SK-N-SH treated with all-trans-retinoic acid at 6 μM for 48 hours (cell line): ENCODE data around the gene MYO9B.
A peak's percentile ranks its signal among the peaks of the same experiment; 100 is the strongest.

Source experiments
- ATAC-seq: fragments of 200-7000 bp; cut with Tn5 transposase; 3 replicates; pipeline ENCODE4 v1.9.1; 2020; ENCODE audit warnings: mild to moderate bottlenecking, moderate library complexity
- ARNTL ChIP-seq: fragments of 450-650 bp; formaldehyde crosslinking; IDR thresholded peaks from 2 replicates; pipeline ENCODE4 v1.5.0; 2020; ENCODE audit warnings: low read depth, mild to moderate bottlenecking, moderate library complexity, borderline replicate concordance
- BACH2 ChIP-seq: fragments of 250-450 bp; sonication (Bioruptor Pico); IDR thresholded peaks from 2 replicates; pipeline ENCODE4 v1.9.0; 2021; ENCODE audit warnings: mild to moderate bottlenecking, borderline replicate concordance
- CSDC2 ChIP-seq: fragments of 250-450 bp; sonication (Bioruptor Pico); IDR thresholded peaks from 2 replicates; pipeline ENCODE4 v1.5.0; 2020; ENCODE audit warnings: mild to moderate bottlenecking, moderate library complexity
- CSRNP3 ChIP-seq: fragments of 250-450 bp; sonication (Bioruptor Pico); IDR thresholded peaks from 2 replicates; pipeline ENCODE4 v1.5.1; 2021; ENCODE audit warnings: mild to moderate bottlenecking, moderate library complexity
- ESRRG ChIP-seq: fragments of 250-450 bp; sonication (Bioruptor Pico); IDR thresholded peaks from 2 replicates; pipeline ENCODE4 v1.6.1; 2021; ENCODE audit warnings: mild to moderate bottlenecking
- GLIS3 ChIP-seq: fragments of 250-450 bp; sonication (Bioruptor Pico); IDR thresholded peaks from 2 replicates; pipeline ENCODE4 v1.5.0; 2020; ENCODE audit warnings: mild to moderate bottlenecking, moderate library complexity
- ISL1 ChIP-seq: fragments of 250-450 bp; sonication (Bioruptor Pico); IDR thresholded peaks from 2 replicates; pipeline ENCODE4 v2.1.2; 2022; ENCODE audit warnings: mild to moderate bottlenecking, moderate library complexity
- OSR1 ChIP-seq: fragments of 250-450 bp; sonication (Bioruptor Pico); IDR thresholded peaks from 2 replicates; pipeline ENCODE4 v1.8.0; 2022; ENCODE audit warnings: moderate library complexity, mild to moderate bottlenecking, inconsistent platforms
- PPARA ChIP-seq: fragments of 250-450 bp; sonication (Bioruptor Pico); IDR thresholded peaks from 2 replicates; pipeline ENCODE4 v1.5.0; 2020; ENCODE audit warnings: mild to moderate bottlenecking, borderline replicate concordance
- RARB ChIP-seq: fragments of 250-450 bp; sonication (Bioruptor Pico); IDR thresholded peaks from 2 replicates; pipeline ENCODE4 v1.8.0; 2021; ENCODE audit warnings: mild to moderate bottlenecking, moderate library complexity
- SNAI2 ChIP-seq: fragments of 250-450 bp; sonication (Bioruptor Pico); IDR thresholded peaks from 2 replicates; pipeline ENCODE4 v1.5.0; 2020; ENCODE audit warnings: mild to moderate bottlenecking, moderate library complexity
- TCF4 ChIP-seq: fragments of 250-450 bp; sonication (Bioruptor Pico); IDR thresholded peaks from 2 replicates; pipeline ENCODE4 v1.8.0; 2021; ENCODE audit warnings: mild to moderate bottlenecking, moderate library complexity, borderline replicate concordance
- TOX ChIP-seq: fragments of 250-450 bp; sonication (Bioruptor Pico); IDR thresholded peaks from 2 replicates; pipeline ENCODE4 v1.8.0; 2021; ENCODE audit warnings: mild to moderate bottlenecking, moderate library complexity, borderline replicate concordance
- TSHZ2 ChIP-seq: fragments of 250-450 bp; sonication (Bioruptor Pico); IDR thresholded peaks from 2 replicates; pipeline ENCODE4 v1.5.0; 2020; ENCODE audit warnings: mild to moderate bottlenecking, moderate library complexity
- ZC3H10 ChIP-seq: fragments of 250-450 bp; sonication (Bioruptor Pico); IDR thresholded peaks from 2 replicates; pipeline ENCODE4 v1.5.1; 2021; ENCODE audit warnings: mild to moderate bottlenecking, moderate library complexity
- ZFP30 ChIP-seq: fragments of 450-650 bp; formaldehyde crosslinking; IDR thresholded peaks from 2 replicates; pipeline ENCODE4 v1.5.0; 2022; ENCODE audit warnings: mild to moderate bottlenecking, moderate library complexity
- ZNF565 ChIP-seq: fragments of 450-650 bp; formaldehyde crosslinking; conservative IDR thresholded peaks from 2 replicates; pipeline ENCODE4 v1.5.0; 2020; ENCODE audit warnings: low read depth, mild to moderate bottlenecking, moderate library complexity
- TF ChIP-seq, protein P1 (sequence below): fragments of 250-450 bp; sonication (Bioruptor Pico); IDR thresholded peaks from 2 replicates; pipeline ENCODE4 v1.8.0; 2021; ENCODE audit warnings: low read depth, mild to moderate bottlenecking, moderate library complexity, borderline replicate concordance
- TF ChIP-seq, protein P2 (sequence below): fragments of 250-450 bp; sonication (Bioruptor Pico); IDR thresholded peaks from 2 replicates; pipeline ENCODE4 v1.8.0; 2020; ENCODE audit warnings: mild to moderate bottlenecking, moderate library complexity, borderline replicate concordance
- TF ChIP-seq, protein P3 (sequence below): fragments of 250-450 bp; sonication (Bioruptor Pico); IDR thresholded peaks from 2 replicates; pipeline ENCODE4 v1.5.1; 2020; ENCODE audit warnings: low read depth, mild to moderate bottlenecking, moderate library complexity

The MYO9B gene

DNA sequence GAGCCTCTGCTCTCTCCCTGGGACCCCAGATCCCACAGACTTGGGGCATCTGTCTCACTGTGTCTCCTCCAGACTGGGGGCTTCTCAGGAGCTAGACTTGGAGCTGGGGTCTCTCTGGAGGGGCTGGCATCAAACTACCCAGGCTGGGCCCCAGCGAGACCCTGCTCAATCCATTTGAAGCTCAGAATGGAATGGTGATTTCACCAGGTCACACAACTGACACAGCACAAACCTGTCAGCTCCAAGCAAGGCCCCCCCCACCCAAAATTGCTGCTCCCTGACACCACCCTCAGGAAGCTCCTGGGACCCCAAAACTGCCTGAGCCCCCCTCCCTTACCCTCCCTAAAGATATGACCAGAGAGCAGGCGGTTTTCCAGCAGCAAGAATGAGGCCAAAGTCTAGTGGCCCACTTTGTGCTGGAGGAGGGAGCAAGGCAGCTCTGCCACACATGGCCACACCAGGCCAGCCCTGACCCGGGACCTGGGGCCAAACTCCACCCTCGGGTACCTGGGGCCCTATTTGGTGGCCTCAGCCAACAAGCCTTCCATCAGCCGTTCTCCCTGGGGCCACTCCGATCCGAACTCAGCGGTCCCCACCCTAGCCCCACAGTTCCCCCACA, 167.7 kb downstream of the MYO9B start:
- TF ChIP-seq RARB (no peak), TCF4 (CRISPR knock-in tag) (no peak), CSDC2 (CRISPR knock-in tag) (no peak), ISL1 (CRISPR knock-in tag) (no peak), TSHZ2 (no peak), OSR1 (no peak)
- TF ChIP-seq, protein P1, sequence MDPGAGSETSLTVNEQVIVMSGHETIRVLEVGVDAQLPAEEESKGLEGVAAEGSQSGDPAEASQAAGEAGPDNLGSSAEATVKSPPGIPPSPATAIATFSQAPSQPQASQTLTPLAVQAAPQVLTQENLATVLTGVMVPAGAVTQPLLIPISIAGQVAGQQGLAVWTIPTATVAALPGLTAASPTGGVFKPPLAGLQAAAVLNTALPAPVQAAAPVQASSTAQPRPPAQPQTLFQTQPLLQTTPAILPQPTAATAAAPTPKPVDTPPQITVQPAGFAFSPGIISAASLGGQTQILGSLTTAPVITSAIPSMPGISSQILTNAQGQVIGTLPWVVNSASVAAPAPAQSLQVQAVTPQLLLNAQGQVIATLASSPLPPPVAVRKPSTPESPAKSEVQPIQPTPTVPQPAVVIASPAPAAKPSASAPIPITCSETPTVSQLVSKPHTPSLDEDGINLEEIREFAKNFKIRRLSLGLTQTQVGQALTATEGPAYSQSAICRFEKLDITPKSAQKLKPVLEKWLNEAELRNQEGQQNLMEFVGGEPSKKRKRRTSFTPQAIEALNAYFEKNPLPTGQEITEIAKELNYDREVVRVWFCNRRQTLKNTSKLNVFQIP, result no peak
- TF ChIP-seq, protein P2, sequence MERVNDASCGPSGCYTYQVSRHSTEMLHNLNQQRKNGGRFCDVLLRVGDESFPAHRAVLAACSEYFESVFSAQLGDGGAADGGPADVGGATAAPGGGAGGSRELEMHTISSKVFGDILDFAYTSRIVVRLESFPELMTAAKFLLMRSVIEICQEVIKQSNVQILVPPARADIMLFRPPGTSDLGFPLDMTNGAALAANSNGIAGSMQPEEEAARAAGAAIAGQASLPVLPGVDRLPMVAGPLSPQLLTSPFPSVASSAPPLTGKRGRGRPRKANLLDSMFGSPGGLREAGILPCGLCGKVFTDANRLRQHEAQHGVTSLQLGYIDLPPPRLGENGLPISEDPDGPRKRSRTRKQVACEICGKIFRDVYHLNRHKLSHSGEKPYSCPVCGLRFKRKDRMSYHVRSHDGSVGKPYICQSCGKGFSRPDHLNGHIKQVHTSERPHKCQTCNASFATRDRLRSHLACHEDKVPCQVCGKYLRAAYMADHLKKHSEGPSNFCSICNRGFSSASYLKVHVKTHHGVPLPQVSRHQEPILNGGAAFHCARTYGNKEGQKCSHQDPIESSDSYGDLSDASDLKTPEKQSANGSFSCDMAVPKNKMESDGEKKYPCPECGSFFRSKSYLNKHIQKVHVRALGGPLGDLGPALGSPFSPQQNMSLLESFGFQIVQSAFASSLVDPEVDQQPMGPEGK, result no peak
- ATAC-seq, result peak; percentile 10

GRCh38 chr19:17243830-17244617, 168.4 kb downstream of the MYO9B start:
- no peak for TF ChIP-seq TCF4 (CRISPR knock-in tag)
- no peak for TF ChIP-seq ESRRG (CRISPR knock-in tag)
- no peak for TF ChIP-seq GLIS3 (CRISPR knock-in tag)
- TF ChIP-seq CSRNP3 (CRISPR knock-in tag), result no peak
- TF ChIP-seq, protein P2, result no peak
- no peak for TF ChIP-seq ZFP30 (CRISPR knock-in tag)
- TF ChIP-seq, protein P3, sequence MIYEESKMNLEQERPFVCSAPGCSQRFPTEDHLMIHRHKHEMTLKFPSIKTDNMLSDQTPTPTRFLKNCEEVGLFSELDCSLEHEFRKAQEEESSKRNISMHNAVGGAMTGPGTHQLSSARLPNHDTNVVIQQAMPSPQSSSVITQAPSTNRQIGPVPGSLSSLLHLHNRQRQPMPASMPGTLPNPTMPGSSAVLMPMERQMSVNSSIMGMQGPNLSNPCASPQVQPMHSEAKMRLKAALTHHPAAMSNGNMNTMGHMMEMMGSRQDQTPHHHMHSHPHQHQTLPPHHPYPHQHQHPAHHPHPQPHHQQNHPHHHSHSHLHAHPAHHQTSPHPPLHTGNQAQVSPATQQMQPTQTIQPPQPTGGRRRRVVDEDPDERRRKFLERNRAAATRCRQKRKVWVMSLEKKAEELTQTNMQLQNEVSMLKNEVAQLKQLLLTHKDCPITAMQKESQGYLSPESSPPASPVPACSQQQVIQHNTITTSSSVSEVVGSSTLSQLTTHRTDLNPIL (CRISPR knock-in tag), result no peak
- no peak for TF ChIP-seq ZC3H10
- TF ChIP-seq ARNTL (CRISPR knock-in tag), result no peak
- no peak for TF ChIP-seq TOX (CRISPR knock-in tag)
- TF ChIP-seq BACH2, result no peak
- TF ChIP-seq ZNF565 (CRISPR knock-in tag), result no peak
- no peak for TF ChIP-seq TSHZ2
- TF ChIP-seq SNAI2 (CRISPR knock-in tag), result no peak
- TF ChIP-seq PPARA, result no peak
- TF ChIP-seq OSR1, result no peak
- peak; percentile 66 for ATAC-seq
